ENCODE data around the gene TXNDC11.
"Not testable (repeated sequence)": the region's sequence is repeated elsewhere in the genome, so short reads cannot be mapped to it uniquely, and the experiment has no call there.

The TXNDC11 gene

DNA sequence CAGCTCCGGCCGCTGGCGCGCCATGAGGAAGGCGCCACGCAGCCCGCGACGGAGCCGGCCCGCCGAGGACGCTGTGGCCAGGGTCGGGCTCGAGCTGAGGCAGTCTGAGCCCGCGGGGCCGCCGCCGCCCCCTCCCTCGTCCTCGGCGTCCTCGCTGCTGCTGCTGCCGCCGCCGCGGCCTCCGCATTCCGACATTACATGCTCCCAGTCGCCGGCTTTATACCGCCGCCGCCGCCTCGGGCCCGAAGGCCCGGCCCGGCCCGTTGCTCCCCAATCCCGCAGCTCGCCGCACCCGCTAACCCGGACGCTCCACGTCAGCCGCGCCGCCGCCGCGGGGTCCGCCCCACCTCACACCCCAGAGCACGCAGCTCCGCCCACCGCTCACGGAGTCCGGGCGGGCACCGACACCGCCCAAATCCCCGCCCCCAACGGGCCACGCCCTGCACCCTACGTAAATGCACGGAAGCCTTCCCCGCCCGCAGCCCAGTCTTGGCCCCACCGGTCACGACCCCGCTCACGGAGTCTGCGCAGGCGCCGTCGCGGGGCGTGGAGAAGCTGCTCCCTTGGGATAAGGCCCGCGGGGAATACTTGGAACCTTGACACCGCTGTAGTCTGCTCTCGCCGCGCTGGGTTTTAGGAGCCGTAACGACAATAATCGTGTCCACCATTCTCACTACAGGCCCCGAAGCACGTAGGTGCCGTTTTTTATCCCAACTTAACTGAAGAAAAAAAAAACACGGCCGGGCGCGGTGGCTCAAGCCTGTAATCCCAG, at the start of gene TXNDC11:
TXNDC11 (minus strand) TSS at position 322 of the 772 bp plus-strand sequence; CDS start at position 195, 127 bp downstream.
- peak; percentile 97 for DNase-seq

DNA sequence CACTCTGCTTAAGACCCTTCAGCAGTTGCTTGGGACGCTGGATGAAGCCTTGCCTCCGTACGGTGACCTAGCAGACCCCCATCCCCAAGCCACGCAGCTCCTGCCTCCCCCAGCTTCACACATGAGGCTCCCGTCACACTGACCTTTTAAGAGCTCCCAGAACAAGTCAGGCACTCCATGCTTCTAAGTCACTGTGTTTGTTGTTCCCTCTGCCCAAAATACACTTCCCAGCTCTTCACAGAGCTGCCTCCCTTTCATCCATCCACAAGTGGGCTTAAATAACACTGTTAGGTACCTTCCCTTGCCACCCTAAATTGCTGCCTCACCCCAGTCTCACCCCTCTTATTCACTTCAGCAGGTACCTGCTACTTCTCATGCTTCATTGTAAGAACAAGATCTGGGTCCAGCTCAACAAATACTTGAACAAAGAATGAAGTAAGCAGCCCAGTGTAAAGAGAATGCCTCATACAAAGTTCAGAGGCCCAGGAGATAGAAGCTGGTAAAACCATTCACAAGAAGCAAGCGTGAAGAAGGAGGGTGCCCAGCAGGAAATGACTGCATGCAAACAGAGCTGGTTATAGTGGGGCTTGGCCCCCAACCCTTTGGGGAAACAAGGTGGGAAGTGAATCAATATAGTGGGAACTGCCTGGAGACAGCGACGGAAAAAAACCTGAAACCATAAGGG, 48.6 kb upstream of the TXNDC11 start:
- peak; percentile 25 for DNase-seq

DNA sequence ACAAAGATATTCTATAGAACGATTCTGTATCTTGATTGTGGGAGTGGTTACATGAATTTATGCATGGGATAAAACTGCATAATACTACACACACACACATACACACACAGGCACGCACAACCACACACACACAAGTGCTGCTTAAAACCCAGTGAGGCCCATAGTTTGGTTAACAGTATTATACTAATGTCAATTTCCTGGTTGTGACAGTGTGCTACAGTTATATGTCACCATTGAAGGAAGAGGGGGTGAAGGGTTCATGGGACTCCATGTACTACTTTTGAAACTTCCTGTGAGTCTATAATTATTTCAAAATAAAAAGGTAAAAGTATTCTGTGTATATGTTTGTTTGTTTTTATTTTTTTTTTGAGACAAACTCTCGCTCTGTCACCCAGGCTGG, 46.3 kb upstream of the TXNDC11 start:
- no peak for DNase-seq

- not testable (repeated sequence) for DNase-seq
Observed at GRCh38 chr16:11784980-11785599, 42.4 kb upstream of the TXNDC11 start.

GRCh38 chr16:11784381-11784780, 41.7 kb upstream of the TXNDC11 start:
- DNase-seq, result not testable (repeated sequence)

- DNase-seq, result no peak
Observed at GRCh38 chr16:11784038-11784369, 41.3 kb upstream of the TXNDC11 start.

- peak; percentile 41 for DNase-seq
Observed at GRCh38 chr16:11783319-11784037, 40.8 kb upstream of the TXNDC11 start.

DNA sequence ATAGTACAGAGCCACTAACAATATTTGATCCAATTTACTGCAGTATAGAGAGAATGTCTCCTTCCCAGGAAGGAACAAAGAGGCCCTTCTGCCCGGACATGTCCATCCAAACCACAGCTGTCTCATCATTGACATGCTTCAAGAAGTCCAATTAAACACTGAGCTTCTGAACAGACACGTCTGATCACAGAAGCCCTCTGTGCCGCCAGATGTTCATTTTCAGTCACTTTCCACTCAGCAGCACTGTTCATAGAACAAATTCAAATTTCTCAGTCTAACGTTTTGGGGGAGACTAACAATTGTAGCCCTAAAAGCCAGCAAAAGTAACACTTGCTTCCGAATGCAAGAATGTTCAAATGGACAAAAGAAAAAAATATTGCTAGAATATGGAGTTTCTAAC, 39.1 kb upstream of the TXNDC11 start:
- DNase-seq, result peak; percentile 96

DNA sequence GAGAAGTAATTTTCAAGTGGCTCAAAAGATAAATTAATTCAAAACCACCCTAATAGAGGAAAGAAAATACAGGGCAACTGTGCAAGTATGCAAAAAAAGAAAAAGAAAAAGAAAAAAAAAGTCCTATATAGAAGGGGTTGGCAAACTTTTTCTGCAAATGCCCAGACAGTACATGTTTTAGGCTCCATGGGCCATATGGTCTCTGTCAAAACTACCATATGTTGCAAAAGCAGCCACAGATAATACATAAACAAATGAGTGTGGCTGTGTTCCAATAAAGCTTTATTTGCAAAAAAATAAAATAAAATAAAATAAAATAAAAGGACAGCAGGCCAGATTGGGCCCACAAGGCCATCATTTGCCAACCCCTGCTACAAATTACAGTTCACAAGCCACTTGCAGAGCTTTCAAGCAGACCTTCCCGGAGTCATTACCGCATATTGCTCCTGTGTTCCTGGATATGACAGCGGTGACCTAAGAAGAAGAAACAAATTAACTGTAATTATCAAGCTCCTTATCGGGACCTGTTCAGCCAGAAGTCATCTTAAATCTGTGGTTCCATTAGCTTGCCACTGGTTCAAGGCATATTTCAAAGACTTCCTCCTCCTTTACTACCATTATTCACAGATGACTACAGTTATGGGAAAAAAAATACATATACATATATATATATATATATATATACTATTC, 38.5 kb upstream of the TXNDC11 start:
- DNase-seq, result peak; percentile 93

- DNase-seq, result no peak
Observed at GRCh38 chr16:11779074-11779473, 36.4 kb upstream of the TXNDC11 start.

DNA sequence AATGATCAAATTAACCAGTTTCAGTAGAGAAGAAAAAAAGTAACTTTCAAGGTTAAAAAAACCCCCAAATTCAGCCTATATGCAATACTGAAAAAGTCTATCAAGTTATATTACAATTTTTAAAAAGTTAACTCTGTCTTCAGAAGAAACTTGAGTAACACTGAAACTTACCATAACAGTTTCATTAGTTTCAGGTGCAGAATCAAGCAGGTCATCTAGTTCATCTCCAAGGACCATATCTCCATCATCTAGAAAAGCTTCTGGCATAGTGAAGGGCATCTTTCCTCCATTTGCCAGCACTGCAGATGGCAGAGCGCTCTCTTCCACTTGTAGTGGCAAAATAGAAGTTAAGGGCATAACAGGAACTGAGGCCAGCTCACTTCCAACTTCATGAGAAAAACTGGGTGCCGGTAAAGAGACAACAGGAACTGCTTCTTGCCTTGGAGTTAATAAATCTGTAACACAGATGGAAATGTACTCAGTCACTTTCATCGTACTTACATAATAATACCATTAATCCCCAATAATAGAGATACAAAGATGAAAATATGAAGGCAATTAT, 31.5 kb upstream of the TXNDC11 start:
- no peak for DNase-seq

DNA sequence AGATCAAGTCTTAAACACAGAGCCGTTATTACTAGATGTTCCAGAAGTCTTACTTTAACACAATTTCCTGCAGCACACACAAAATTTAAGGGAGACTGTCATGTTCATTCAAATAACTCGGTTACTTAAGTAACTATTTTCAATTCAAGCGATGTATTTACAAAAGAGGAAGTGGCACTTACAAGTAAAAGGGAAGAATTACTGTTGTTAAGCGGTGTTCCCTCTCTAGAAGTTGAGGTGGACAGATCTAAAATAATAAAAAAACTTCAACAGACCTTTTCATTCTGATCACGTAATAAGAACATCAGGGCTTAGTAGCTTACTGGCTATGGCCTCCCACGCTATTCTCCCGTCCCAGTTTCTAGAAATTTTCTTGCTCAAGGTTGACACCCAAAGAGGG, 26.2 kb upstream of the TXNDC11 start:
- DNase-seq, result no peak

GRCh38 chr16:11762431-11762830, 19.8 kb upstream of the TXNDC11 start:
- DNase-seq, result no peak

DNA sequence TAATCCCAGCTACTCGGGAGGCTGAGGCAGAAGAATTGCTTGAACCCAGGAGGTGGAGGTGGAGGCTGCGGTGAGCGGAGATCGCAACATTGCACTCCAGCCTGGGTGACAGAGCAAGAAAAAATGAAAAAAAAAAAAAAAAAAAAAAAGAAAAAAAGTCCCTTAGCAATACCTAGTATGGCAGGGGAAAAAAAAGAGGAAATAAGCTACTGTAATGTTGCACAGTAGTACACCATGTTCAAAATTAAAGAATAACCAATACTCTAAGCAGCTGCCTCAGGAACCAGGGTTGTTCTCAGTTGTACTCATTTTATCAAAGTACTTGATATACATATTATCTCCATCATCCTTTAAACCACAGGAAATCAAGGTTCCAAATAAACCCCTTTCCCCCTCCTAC, 17.3 kb upstream of the TXNDC11 start:
- DNase-seq, result no peak

GRCh38 chr16:11759163-11759834, 16.6 kb upstream of the TXNDC11 start:
- DNase-seq, result peak; percentile 17

DNA sequence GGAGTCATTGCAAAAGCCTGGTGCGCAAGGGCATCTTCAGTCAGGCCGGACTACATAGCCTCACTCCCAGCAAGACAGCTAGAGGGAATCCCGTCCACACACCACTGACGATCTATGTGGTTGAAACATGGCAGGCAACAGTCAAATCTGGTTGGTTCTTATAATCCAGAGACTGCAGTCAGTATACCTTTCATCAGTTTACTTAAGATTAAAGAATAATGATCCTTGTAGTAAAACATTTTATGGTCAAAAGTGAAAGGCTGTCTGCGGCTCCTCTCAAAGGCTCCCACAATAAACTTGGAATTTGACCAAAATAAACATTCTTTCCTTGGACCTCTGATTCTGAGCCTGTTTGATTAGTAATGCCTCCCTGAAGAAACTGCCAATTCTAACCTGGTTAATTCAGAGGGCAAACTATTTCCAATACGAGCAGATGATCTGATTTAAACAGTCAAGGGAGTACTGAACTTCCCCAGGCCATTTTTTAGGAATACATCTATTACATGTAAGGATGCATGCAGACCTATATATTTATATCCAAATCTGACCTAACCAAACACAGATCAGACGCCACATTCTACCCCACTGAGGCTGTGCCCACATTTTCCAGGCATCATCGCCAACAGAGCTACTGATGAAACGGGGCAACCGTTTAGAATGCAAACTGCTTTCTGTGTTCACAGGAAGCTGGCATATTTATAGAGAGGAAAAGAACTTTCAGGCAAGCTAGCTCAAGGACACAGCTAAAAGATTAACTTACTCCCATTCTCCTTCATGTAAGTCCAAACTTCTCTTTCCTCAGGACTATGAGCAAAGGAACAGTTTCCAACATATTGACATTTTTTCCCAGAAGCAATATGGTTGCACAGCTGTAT, 15.3 kb upstream of the TXNDC11 start:
- no peak for DNase-seq

GRCh38 chr16:11756248-11756647, 13.6 kb upstream of the TXNDC11 start:
- no peak for DNase-seq

- peak; percentile 9 for DNase-seq
Observed at GRCh38 chr16:11755022-11755760, 12.5 kb upstream of the TXNDC11 start.

GRCh38 chr16:11752856-11753255, 10.2 kb upstream of the TXNDC11 start:
- no peak for DNase-seq

- DNase-seq, result no peak
Observed at GRCh38 chr16:11750056-11750455, 7.4 kb upstream of the TXNDC11 start.

Measured in NCI-H2171 treated with DMSO at 0.1 percent for 48 hours (cell line).